Fibroblast of the conjunctiva (primary cell): Measurements from ENCODE around the gene PDE6B.
"Not testable (repeated sequence)": the region's sequence is repeated elsewhere in the genome, so short reads cannot be mapped to it uniquely, and the experiment has no call there.

Experiments
- DNase-seq: peaks from one replicate; pipeline ENCODE4 v3.0.0-alpha.2; 2010; ENCODE audit warnings: low read depth

PDE6B gene

DNA sequence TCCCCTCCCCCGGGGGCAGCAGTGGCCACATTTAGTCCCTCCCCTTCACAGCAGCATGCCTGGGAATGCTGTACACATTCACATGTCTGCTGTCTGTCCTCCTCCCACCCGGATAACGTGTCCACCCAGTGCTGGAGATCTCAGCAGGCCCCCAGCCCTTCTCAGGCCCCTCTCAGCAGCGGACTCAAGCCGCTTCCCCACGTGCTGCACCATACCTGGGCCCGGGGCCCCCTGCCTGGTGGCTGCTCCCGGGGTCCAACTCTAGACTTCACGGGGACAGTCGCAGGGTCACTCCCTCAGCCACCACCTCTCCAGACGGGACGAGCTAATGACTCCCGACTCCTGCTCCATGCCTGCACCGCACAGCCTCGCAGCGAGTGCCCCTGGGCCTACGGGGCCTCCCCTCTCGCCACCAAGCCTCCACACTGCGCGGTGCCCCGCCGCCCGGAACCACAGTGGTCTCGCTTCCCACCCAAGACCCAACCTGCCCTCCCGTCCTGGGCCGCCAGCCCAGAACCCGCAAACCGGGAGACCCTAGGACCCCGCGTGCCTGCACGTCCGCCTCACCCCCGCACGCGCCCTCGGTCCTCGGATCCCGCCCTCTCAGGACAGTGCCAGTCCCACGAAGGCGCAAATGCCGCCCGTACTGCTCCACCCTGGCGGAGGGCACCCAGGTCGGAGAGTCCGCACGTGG lies 79.0 kb downstream of the PDE6B start:
- DNase-seq: no peak

DNA sequence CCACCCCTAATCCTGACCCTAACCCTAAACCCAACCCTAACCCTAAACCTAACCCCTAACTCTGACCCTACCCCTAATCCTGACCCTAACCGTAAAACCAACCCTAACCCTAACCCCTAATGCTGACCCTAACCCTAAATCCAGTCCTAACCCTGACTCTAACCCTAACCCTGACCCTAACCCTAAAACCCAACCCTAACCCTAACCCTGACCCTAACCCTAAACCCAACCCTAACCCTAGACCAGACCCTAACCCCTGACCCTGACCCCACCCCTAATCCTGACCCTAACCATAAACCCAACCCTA lies 79.6 kb downstream of the PDE6B start:
- no peak for DNase-seq

DNA sequence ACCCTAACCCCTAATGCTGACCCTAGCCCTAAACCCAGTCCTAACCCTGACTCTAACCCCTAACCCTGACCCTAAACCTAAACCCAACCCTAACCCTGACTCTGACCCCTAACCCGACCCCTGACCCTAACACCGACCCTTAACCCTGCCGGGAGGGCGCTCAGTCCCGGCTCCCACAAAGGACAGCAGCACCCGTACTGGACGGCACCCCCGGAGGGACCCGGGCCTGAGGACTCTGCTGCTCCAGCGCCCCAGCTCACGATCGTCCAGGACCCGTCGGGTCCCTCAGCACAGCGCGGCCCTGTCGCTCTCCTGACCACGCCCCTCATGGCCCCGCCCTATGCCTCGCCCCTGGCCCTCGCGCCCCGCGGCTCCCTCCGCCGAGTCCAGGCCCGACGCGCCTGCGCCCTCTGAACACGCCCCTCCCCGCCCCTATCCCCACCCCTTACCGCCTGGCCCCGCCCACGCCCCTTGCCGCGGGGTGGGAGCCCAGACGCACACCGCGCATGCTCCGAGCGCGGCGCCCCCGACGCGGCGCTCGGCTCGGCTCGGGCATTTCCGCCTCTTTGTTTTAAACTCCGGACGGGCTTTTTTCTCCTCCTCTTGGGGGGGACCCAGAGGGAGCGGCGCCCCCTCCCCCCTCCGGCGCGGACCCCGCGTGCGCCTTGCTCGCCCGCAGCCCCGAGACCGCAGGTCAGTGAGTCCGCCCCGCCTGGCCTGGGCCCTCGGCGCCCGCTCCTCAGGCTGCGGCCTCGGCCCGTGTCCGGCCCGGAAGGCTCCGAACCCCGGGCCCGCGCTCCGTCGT lies 80.1 kb downstream of the PDE6B start, which contains the start of gene PCGF3:
TSS of gene PCGF3 (plus strand) at position 555 of the 805 bp plus-strand sequence. CDS start 27,849 bp downstream, outside the sequence.
- peak; percentile 93 for DNase-seq

DNA sequence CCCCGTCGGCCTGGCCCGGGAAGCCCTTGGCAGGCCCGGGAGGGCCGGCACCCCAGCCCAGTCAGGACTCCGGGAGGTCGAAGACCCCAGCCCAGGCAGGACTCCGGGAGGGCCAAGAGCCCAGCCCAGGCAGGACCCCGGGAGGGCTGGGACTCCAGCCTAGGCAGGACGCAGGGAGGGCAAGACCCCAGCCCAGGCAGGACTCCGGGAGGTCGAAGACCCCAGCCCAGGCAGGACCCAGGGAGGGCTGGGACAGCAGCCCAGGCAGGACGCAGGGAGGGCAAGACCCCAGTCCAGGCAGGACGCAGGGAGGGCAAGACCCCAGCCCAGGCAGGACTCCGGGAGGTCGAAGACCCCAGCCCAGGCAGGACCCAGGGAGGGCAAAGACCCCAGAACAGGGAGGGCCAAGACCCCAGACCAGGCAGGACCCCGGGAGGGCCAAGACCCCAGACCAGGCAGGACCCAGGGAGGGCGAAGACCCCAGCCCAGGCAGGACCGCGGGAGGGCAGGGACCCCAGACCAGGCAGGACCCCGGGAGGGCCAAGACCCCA lies 80.8 kb downstream of the PDE6B start:
- not testable (repeated sequence) for DNase-seq

DNA sequence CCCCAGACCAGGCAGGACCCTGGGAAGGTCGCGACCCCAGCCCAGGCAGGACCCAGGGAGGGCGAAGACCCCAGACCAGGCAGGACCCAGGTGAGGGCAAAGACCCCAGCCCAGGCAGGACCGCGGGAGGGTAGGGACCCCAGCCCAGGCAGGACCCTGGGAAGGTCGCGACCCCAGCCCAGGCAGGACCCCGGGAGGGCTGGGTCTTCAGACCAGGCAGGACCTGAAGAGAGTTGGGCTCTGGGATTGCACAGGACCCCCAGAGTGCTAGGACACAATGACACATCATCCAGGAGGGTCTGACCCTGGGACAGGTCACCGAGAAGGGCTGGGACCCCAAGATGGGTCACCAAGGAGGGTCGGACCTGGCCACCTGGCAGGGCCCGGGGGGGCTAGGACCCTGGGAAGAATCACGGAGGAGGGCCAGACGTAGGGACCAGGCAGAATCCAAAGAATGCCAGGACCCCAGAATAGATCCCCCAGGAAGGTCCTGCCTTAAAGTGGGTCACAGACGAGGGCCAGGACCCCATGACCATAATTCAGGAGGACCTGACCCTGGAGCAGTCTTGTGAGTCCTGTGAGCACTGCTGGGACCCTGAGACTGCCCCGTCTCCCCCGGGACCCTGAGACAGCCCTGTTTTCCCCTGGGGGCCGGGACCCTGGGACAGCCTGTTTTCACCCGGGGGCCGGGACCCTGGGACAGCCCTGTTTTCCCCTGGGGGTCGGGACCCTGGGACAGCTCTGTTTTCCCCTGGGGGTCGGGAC lies 81.6 kb downstream of the PDE6B start:
- DNase-seq: no peak

DNA sequence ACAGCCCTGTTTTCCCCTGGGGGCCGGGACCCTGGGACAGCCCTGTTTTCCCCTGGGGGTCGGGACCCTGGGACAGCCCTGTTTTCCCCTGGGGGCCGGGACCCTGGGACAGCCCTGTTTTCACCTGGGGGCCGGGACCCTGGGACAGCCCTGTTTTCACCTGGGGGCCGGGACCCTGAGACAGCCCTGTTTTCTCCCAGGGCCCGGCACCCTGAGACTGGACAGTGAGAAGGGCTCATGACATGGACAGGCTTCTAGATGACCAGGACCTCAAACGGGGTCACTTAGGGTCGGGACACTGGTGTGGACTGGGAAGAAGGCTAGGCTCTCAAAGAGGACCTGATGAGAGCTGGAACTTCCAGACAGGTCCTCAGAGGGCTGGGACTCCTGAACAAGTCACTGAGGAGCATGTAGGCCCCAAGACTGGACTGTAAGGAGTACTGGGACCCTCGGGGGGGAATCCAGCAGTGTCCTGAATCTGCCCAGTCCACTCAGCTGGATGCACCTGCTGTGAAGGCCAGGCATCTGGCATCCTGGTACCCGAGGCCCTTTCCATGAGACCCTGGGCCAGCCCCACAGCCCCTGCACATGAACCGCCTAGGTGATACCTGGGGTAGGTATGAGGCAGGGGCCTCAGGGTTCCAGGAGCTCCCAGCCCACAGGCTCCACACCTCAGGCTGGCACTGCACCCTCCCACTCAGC lies 82.7 kb downstream of the PDE6B start:
- DNase-seq: no peak

DNA sequence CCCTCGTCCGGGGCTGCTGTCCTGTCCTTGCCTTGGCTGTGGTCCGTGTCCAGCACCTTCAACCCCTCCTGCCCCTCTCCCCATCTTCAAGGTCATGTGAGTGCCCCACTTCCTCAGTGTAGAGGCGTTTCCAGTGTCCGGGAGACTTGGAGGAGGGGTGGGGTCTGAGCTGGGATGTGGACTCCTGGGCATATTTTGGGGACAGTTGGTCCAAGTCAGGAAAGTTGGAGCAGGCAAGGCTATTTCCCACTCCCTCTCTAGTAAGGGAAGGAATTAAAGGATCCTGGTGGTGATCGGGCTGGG lies 83.2 kb downstream of the PDE6B start:
- no peak for DNase-seq

DNA sequence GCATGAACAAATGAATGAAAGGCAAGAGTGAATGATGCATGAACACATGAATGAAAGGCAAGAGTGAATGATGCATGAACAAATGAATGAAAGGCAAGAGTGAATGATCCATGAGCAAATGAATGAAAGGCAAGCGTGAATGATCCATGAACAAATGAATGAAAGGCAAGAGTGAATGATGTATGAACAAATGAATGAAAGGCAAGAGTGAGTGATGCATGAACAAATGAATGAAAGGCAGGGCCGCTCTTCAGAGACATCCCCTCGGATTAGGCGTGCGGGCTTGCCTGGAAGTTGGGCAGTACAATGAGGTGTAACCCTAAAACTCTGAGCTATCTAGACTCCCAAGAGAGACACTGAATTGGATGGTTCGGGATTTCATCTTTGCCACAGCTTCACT lies 84.0 kb downstream of the PDE6B start:
- DNase-seq: no peak

DNA sequence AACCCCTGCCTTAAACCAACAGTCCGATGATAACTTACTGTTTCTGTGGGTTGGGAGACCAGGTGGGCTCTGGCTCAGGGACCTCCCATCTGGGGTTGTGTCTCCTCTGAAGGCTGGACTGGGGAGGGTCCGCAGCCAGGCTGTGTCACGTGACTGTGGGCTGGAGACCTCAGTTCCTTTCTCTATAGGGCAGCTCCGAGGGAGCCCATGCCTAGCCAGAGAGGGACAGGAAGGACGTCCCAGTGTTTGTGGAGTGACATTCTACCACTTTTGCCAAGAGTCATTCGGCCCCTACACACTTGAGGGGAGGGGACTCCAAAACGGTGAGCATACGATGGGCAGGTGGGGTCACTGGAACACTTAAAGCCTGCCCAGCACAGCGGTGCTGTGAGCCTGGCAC lies 84.7 kb downstream of the PDE6B start:
- DNase-seq: no peak

DNA sequence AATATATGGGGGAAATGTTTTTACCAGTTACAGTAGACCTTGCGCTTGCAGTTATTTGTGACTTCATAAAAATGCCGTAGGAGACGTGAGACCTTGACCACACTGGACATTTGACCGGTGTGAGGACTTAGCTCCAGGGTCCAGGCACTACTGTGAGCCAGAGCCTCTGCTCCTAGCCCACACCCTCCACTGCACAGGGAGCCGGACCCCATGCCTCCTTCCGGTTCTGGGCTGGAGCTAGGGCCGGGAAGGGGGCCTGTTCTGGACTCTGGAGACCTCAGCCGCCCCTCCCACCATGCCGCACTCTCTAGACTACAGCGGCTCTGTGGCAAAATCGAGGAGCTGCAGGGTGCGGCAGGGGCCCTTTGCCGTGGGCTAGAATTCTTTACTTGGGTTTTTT lies 85.5 kb downstream of the PDE6B start:
- no peak for DNase-seq

DNA sequence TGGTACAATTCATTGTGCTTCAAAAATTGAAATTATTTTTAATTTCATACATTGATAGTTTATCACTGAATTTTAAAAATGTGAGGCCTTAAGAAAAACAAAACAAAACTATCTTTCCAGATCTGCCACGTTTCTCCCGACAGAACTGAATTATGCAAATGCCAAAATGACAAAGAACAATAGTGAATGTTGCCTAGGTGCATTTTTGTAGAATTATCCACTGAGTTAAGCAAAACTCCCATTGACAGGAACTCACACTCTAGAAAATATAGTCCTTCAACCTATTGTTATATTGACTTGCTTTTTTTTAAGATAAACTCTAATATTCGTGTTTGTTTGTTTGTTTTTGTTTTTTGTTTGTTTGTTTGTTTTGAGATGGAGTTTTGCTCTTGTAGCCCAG lies 86.7 kb downstream of the PDE6B start:
- no peak for DNase-seq

DNA sequence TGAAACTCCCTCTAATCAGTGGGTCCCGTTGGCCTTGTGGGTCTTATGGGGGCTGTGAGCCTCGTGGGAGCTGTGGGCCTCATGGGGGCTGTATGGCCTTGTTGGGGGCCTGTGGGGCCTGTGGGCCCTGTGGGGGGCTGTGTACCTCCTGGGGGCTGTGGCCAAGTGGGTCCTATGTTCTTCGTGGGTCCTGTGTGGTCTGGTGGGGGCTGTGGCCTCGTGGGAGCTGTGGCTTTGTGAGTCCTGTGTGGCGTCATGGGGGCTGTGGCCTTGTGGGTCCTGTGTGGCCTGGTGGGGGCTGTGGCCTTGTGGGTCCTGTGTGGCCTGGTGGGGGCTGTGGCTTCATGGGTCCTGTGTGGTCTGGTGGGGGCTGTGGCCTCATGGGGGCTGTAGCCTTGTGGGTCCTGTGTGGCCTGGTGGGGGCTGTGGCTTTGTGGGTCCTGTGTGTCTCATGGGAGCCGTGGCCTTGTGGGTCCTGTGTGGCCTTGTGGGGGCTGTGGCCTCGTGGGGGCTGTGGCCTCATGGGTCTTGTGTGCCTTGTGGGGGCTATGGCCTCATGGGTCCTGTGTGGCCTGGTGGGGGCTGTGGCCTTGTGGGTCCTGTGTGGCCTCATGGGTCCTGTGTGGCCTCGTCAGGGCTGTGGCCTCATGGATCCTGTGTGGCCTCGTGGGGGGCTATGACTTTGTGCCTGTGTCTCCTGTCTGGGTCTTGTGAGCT lies 87.7 kb downstream of the PDE6B start:
- DNase-seq: no peak

DNA sequence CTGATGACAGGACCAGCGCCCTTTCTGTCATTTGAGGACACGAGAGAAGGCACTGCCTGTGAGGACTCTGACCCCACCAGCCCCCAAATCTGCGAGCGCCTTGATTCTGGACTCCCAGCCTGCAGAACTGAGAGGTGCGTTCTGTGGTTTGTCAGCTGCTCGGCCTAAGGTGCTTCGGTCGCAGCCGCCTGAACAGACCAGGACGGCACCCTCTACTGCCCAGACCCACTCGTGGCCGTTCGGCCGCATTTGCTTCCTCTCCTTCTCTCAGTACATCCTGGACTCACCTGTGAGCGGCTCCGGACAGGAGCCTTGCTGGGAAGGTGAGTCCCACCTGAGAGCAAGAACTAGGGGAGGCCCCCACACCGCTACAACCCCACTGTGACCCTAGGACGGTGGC lies 88.7 kb downstream of the PDE6B start:
- no peak for DNase-seq

DNA sequence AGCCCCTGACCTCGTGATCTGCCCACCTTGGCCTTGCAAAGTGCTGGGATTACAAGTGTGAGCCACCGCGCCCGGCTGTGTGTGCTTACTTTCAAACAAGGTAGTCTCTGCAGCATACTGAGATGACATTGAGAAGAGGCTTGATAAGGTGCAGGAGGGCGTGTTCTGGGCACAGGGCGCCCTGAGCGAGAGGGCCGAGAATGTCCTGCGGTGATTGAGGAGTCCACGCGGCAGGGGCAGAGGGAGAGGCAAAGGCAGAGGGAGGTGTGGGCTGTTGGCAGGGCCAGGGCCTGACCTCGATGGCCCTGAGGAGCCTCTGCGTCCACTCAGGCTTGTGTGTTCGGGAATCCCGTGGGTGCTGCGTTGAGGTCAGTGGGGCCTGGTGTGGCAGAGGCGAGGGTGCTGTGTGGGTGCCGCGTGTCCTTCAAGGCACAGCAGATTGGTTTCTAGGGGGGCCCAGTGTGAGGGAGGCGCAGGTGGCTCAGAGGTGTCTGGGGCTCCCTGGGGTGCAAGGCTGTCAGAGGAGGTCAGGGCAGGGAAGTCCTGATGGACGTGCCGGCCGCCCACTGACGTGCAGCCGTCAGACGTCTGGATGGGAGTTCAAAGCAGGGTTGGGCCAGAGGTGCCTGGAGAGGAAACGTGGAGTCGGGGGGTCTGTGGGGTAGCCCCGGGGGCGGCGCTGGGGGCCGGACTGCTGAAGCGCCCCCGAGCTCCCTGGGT lies 92.4 kb downstream of the PDE6B start:
- DNase-seq: no peak

DNA sequence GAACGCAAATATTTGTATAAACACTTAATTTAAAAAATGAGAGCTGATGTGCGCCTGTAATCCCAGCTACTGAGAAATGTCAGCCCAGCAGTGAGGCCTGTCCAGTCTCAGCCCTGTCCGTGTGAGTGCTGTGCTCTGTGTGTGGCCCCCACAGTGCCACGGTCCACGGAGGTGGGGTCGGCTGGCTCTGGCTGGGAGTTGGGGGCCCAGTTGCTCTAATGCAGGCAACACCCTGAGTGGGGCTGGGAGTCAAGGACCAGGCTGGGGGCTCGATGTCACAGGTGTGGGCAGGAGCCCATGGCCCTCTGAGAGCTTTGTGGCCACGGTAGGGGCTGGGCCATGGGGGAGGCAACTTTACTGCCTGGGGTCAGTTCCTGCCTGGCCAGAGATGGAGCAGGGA lies 93.1 kb downstream of the PDE6B start:
- DNase-seq: no peak
